OCI-LY3 (cell line): Measurements from ENCODE around the gene DOHH.

ENCODE experiments used
- EZH2phosphoT487 ChIP-seq: fragments of 200-600 bp; shearing (Covaris generic); IDR thresholded peaks from 2 replicates; pipeline ENCODE4 v1.6.1; 2018; ENCODE audit warnings: antibody characterized with exemption, mixed run types, low read depth
- TF ChIP-seq, protein P1 (sequence below): fragments of 200-600, 300-600 bp; sonication (generic); IDR thresholded peaks from 2 replicates; pipeline ENCODE4 v1.5.1; 2014; ENCODE audit warnings: antibody characterized with exemption, low read length, low read depth

DNA sequence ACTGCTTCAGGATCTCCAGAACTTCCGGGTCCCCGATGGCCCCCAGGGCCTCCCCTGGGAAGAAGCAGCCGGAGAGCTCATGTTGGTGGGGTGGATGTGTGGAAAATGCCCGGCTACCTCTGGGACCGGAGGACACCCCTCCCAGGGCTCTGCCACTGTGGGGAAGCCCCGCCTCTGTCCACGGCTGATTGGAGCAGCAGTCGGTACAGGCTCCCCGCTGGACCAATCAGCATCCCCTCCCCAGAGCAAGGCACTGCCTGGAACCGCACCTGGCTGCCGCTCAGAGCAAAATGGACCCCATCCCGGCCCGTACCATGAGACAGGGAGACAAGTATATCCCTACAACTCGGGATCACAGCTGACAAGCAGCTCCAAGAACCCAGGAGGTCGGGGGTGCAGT, 6.4 kb downstream of the DOHH start:
- TF ChIP-seq, protein P1, sequence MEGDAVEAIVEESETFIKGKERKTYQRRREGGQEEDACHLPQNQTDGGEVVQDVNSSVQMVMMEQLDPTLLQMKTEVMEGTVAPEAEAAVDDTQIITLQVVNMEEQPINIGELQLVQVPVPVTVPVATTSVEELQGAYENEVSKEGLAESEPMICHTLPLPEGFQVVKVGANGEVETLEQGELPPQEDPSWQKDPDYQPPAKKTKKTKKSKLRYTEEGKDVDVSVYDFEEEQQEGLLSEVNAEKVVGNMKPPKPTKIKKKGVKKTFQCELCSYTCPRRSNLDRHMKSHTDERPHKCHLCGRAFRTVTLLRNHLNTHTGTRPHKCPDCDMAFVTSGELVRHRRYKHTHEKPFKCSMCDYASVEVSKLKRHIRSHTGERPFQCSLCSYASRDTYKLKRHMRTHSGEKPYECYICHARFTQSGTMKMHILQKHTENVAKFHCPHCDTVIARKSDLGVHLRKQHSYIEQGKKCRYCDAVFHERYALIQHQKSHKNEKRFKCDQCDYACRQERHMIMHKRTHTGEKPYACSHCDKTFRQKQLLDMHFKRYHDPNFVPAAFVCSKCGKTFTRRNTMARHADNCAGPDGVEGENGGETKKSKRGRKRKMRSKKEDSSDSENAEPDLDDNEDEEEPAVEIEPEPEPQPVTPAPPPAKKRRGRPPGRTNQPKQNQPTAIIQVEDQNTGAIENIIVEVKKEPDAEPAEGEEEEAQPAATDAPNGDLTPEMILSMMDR: no peak
- TF ChIP-seq EZH2phosphoT487: no peak
